H9 (cell line): ENCODE data around the gene CDK14. TPM values are rescaled to one million over a fixed set of nuclear protein-coding genes. Genes with fewer than 3 reads are reported as not detected.

ENCODE experiments used
- DNase-seq: peaks from one replicate; pipeline ENCODE4 v3.0.0-alpha.2; 2017
- H2AFZ ChIP-seq: one replicate; pipeline ENCODE4 v1.6.1; 2013; ENCODE audit warnings: mild to moderate bottlenecking, low read length, control low read depth, moderate library complexity
- H2AK5ac ChIP-seq: 2 replicates; pipeline ENCODE4 v1.6.1; 2013; ENCODE audit warnings: low read length, control low read depth, mixed read lengths; ENCODE audit not compliant: insufficient read length
- H2BK120ac ChIP-seq: one replicate; pipeline ENCODE4 v1.6.1; 2013; ENCODE audit warnings: low read depth, mild to moderate bottlenecking, low read length, control low read depth, inconsistent platforms; ENCODE audit not compliant: poor library complexity, severe bottlenecking
- H2BK12ac ChIP-seq: 2 replicates; pipeline ENCODE4 v1.6.1; 2013; ENCODE audit warnings: low read length, control low read depth, mixed read lengths, low read depth; ENCODE audit not compliant: insufficient read length
- H2BK15ac ChIP-seq: 2 replicates; pipeline ENCODE4 v1.6.1; 2013; ENCODE audit warnings: low read depth, low read length, control low read depth
- H2BK20ac ChIP-seq: one replicate; pipeline ENCODE4 v1.6.1; 2013; ENCODE audit warnings: low read depth, mild to moderate bottlenecking, low read length, control low read depth, inconsistent platforms; ENCODE audit not compliant: poor library complexity, severe bottlenecking
- H2BK5ac ChIP-seq: 2 replicates; pipeline ENCODE4 v1.6.1; 2013; ENCODE audit warnings: low read length, control low read depth, mixed read lengths; ENCODE audit not compliant: insufficient read length
- H3K14ac ChIP-seq: 2 replicates; pipeline ENCODE4 v1.6.1; 2013; ENCODE audit warnings: low read length, control low read depth; ENCODE audit not compliant: insufficient read depth
- H3K18ac ChIP-seq: 2 replicates; pipeline ENCODE4 v1.6.1; 2013; ENCODE audit warnings: low read depth, mild to moderate bottlenecking, mixed read lengths, low read length, control low read depth; ENCODE audit not compliant: insufficient read length
- H3K23ac ChIP-seq: 2 replicates; pipeline ENCODE4 v1.6.1; 2013; ENCODE audit warnings: low read length, control low read depth, mixed read lengths, low read depth; ENCODE audit not compliant: insufficient read length
- H3K23me2 ChIP-seq: 2 replicates; pipeline ENCODE4 v1.6.1; 2013; ENCODE audit warnings: low read depth, mild to moderate bottlenecking, mixed read lengths, low read length, control low read depth; ENCODE audit not compliant: insufficient read length, poor library complexity, severe bottlenecking
- H3K27ac ChIP-seq: 2 replicates; pipeline ENCODE4 v1.5.1; 2013; ENCODE audit warnings: low read length, control low read depth, mixed read lengths, low read depth; ENCODE audit not compliant: insufficient read length
- H3K27me3 ChIP-seq: 2 replicates; pipeline ENCODE4 v1.6.1; 2013; ENCODE audit warnings: low read length, control low read depth, inconsistent platforms; ENCODE audit not compliant: insufficient read depth
- H3K4ac ChIP-seq: 2 replicates; pipeline ENCODE4 v1.6.1; 2013; ENCODE audit warnings: low read depth, mild to moderate bottlenecking, control low read depth, inconsistent platforms, low read length, moderate library complexity
- H3K4me1 ChIP-seq: 2 replicates; pipeline ENCODE4 v1.6.1; 2013; ENCODE audit warnings: low read length, control low read depth, inconsistent platforms; ENCODE audit not compliant: insufficient read depth
- H3K4me2 ChIP-seq: 2 replicates; pipeline ENCODE4 v1.6.1; 2013; ENCODE audit warnings: low read length, control low read depth, mixed read lengths; ENCODE audit not compliant: insufficient read length, insufficient read depth
- H3K56ac ChIP-seq: 2 replicates; pipeline ENCODE4 v1.6.1; 2013; ENCODE audit warnings: low read depth, mild to moderate bottlenecking, mixed read lengths, low read length, control low read depth; ENCODE audit not compliant: insufficient read length
- H3K79me1 ChIP-seq: 2 replicates; pipeline ENCODE4 v1.6.1; 2013; ENCODE audit warnings: low read depth, mild to moderate bottlenecking, moderate library complexity, low read length, control low read depth, inconsistent platforms; ENCODE audit not compliant: insufficient read depth, poor library complexity, severe bottlenecking
- H3K79me2 ChIP-seq: 2 replicates; pipeline ENCODE4 v1.6.1; 2013; ENCODE audit warnings: low read length, control low read depth, inconsistent platforms; ENCODE audit not compliant: insufficient read depth
- H3K9ac ChIP-seq: 2 replicates; pipeline ENCODE4 v1.6.1; 2013; ENCODE audit warnings: low read length, control low read depth, mixed read lengths; ENCODE audit not compliant: insufficient read length; ENCODE audit errors: extremely low read depth
- H3K9me3 ChIP-seq: one replicate; pipeline ENCODE4 v1.6.1; 2013; ENCODE audit warnings: low read depth, low read length, inconsistent platforms; ENCODE audit not compliant: control insufficient read depth
- H3T11ph ChIP-seq: one replicate; pipeline ENCODE4 v1.6.1; 2013; ENCODE audit warnings: mild to moderate bottlenecking, low read length, control low read depth, inconsistent platforms
- H4K20me1 ChIP-seq: one replicate; pipeline ENCODE4 v1.6.1; 2013; ENCODE audit not compliant: control insufficient read depth, insufficient read length, insufficient read depth
- H4K5ac ChIP-seq: 2 replicates; pipeline ENCODE4 v1.6.1; 2013; ENCODE audit warnings: low read depth, mild to moderate bottlenecking, mixed read lengths, low read length, control low read depth; ENCODE audit not compliant: insufficient read length
- H4K8ac ChIP-seq: replicated peaks from 2 replicates; pipeline ENCODE4 v1.6.1; 2013; ENCODE audit warnings: low read length, control low read depth, mixed read lengths, low read depth; ENCODE audit not compliant: insufficient read length
- H4K91ac ChIP-seq: 2 replicates; pipeline ENCODE4 v1.6.1; 2013; ENCODE audit warnings: low read depth, mild to moderate bottlenecking, moderate library complexity, mixed read lengths, low read length, control low read depth; ENCODE audit not compliant: insufficient read length
- H3K27ac Mint-ChIP-seq, 3 experiments: 2 replicates in 2 of 3; 3 replicates in 1 of 3; pipeline ENCODE4 v1.8.0; 2020 to 2021; ENCODE audit warnings: mixed read lengths in 3 of 3, mild to moderate bottlenecking in 1 of 3, moderate library complexity in 1 of 3
- H3K27me3 Mint-ChIP-seq: 2 replicates; pipeline ENCODE4 v1.8.0; 2021; ENCODE audit warnings: low read depth, mild to moderate bottlenecking, moderate library complexity, mixed read lengths
- H3K36me3 Mint-ChIP-seq, 3 experiments: 2 replicates in 2 of 3; 3 replicates in 1 of 3; pipeline ENCODE4 v1.8.0; 2020 to 2021; ENCODE audit warnings: low read depth in 3 of 3, mixed read lengths in 3 of 3; ENCODE audit not compliant: insufficient read depth in 1 of 3
- H3K4me1 Mint-ChIP-seq, 2 experiments: 2 replicates each; pipeline ENCODE4 v1.8.0; 2020; ENCODE audit warnings: mixed read lengths in 2 of 2
- H3K4me3 Mint-ChIP-seq, 2 experiments: 2 replicates in 1 of 2; 3 replicates in 1 of 2; pipeline ENCODE4 v1.8.0; 2020 to 2021; ENCODE audit warnings: mild to moderate bottlenecking in 2 of 2, mixed read lengths in 2 of 2, moderate library complexity in 1 of 2
- H3K9me3 Mint-ChIP-seq, 2 experiments: 2 replicates in 1 of 2; 3 replicates in 1 of 2; pipeline ENCODE4 v1.8.0; 2020; ENCODE audit warnings: mild to moderate bottlenecking in 2 of 2, mixed read lengths in 2 of 2, moderate library complexity in 1 of 2
- WGBS: extraction: QIAGEN DNeasy Blood & Tissue Kit; methylation state at CpG from one replicate; pipeline ENCODE4 v1.1.7; 2013; ENCODE audit warnings: missing lambda C conversion rate, low lambda C conversion rate, mixed read lengths; ENCODE audit not compliant: insufficient read length; ENCODE audit errors: extremely low coverage; 5-methylcytosine and 5-hydroxymethylcytosine counted together
- total RNA-seq: library from RNA; stranded (reverse); gene quantifications from 2 replicates; pipeline ENCODE4 v1.2.1, GENCODE V29; 2021
- TF ChIP-seq, protein P1 (sequence below): fragments of 200-600 bp; sonication (generic); conservative IDR thresholded peaks from 3 replicates; pipeline ENCODE4 v1.8.0; 2021; ENCODE audit warnings: antibody characterized with exemption, mild to moderate bottlenecking

Gene CDK14
- total RNA-seq, 1 experiment from 2014 or later: 23.9 TPM

GRCh38 chr7:91198371-91198770, 602.2 kb downstream of the CDK14 start:
- Histone ChIP-seq H3K56ac (no peak overlapping the region), H3K27me3 (no peaks in the 10 kb centered on the region), H2BK5ac (no peak overlapping the region), H3K27ac (no peak overlapping the region), H2BK120ac (no peak overlapping the region), H3K4me1 (no peaks in the 10 kb centered on the region), H3K9ac (no peak overlapping the region), H4K91ac (no peak overlapping the region), H4K5ac (no peak overlapping the region), H3K23ac (no peak overlapping the region), H3K9me3 (no peaks in the 10 kb centered on the region), H2AK5ac (no peak overlapping the region), H3K79me1 (no peaks in the 10 kb centered on the region), H3K14ac (no peak overlapping the region), H4K8ac (no peak overlapping the region), H3K23me2 (no peaks in the 10 kb centered on the region), H4K20me1 (no peaks in the 10 kb centered on the region), H3K4ac (no peak overlapping the region), H2BK20ac (no peak overlapping the region), H2AFZ (no peak overlapping the region), H3K4me2 (no peak overlapping the region), H3K18ac (no peak overlapping the region), H2BK15ac (no peak overlapping the region), H2BK12ac (no peak overlapping the region), H3T11ph (no peak overlapping the region), H3K79me2 (no peaks in the 10 kb centered on the region)
- Mint-ChIP-seq H3K36me3 (no peaks in the 10 kb centered on the region), H3K27me3 (no peaks in the 10 kb centered on the region), H3K4me1 (peaks cover 0 to 9% of the 10 kb centered on the region in 2 experiments; a peak in 1 of 4 replicates), H3K4me3 (no peak overlapping the region), H3K27ac (no peak overlapping the region), H3K9me3 (no peaks in the 10 kb centered on the region)
- TF ChIP-seq, protein P1, sequence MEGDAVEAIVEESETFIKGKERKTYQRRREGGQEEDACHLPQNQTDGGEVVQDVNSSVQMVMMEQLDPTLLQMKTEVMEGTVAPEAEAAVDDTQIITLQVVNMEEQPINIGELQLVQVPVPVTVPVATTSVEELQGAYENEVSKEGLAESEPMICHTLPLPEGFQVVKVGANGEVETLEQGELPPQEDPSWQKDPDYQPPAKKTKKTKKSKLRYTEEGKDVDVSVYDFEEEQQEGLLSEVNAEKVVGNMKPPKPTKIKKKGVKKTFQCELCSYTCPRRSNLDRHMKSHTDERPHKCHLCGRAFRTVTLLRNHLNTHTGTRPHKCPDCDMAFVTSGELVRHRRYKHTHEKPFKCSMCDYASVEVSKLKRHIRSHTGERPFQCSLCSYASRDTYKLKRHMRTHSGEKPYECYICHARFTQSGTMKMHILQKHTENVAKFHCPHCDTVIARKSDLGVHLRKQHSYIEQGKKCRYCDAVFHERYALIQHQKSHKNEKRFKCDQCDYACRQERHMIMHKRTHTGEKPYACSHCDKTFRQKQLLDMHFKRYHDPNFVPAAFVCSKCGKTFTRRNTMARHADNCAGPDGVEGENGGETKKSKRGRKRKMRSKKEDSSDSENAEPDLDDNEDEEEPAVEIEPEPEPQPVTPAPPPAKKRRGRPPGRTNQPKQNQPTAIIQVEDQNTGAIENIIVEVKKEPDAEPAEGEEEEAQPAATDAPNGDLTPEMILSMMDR: no peak
- no CpG with 5 or more reads among the region's 3 CpGs for WGBS
- DNase-seq: no peak
